ENCODE measurements around the gene NUBPL. TPM values are rescaled to one million over a fixed set of nuclear protein-coding genes. Genes with fewer than 3 reads are reported as not detected.

NUBPL gene
- total and polyA plus RNA-seq, 8 donors, result 10.1 to 19.0 (median 16.9) TPM

DNA sequence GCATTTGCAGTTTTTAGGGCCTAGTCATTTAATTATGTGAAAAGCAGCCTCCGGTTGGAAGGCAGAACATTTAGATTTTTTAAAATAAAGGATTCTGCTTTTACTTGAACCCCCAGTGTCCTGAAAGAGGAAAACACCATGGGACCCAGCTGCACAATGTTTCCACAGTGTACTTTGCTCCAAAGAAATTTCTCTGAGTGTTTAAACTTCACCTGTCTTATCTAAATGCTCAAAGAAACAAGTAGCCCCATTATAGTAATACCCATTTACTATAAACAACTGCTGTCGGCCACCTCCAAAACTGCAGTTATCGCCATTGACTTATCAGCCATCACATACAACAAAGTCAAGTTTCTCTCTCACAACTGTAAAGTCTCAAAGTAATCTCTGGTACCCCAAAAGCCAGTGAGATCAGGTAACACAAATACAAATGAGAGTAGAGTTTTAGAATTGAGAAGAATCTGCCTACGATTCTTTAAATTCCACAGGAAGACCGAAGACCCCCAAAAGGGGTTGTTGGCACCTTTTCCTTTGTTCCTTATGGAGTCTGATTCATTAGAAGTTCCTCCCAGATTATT is 205.2 kb downstream of the NUBPL start:
- H3K9me3 ChIP-seq, result no peaks in the 10 kb centered on the region
- ATAC-seq, result no peak
- H3K27ac ChIP-seq, result no peak overlapping the region
- TF ChIP-seq, protein P1, sequence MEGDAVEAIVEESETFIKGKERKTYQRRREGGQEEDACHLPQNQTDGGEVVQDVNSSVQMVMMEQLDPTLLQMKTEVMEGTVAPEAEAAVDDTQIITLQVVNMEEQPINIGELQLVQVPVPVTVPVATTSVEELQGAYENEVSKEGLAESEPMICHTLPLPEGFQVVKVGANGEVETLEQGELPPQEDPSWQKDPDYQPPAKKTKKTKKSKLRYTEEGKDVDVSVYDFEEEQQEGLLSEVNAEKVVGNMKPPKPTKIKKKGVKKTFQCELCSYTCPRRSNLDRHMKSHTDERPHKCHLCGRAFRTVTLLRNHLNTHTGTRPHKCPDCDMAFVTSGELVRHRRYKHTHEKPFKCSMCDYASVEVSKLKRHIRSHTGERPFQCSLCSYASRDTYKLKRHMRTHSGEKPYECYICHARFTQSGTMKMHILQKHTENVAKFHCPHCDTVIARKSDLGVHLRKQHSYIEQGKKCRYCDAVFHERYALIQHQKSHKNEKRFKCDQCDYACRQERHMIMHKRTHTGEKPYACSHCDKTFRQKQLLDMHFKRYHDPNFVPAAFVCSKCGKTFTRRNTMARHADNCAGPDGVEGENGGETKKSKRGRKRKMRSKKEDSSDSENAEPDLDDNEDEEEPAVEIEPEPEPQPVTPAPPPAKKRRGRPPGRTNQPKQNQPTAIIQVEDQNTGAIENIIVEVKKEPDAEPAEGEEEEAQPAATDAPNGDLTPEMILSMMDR (IDR thresholded peaks at IDR 0.05), result no peak
- H3K27me3 ChIP-seq, result no peaks in the 10 kb centered on the region
- H3K4me3 ChIP-seq, result no peak overlapping the region
- H3K36me3 ChIP-seq, result no peaks in the 10 kb centered on the region
- intact Hi-C loops (cut with DNase I), result no loop called here
- no peaks in the 10 kb centered on the region for H3K4me1 ChIP-seq
- DNase-seq, result no peak

DNA sequence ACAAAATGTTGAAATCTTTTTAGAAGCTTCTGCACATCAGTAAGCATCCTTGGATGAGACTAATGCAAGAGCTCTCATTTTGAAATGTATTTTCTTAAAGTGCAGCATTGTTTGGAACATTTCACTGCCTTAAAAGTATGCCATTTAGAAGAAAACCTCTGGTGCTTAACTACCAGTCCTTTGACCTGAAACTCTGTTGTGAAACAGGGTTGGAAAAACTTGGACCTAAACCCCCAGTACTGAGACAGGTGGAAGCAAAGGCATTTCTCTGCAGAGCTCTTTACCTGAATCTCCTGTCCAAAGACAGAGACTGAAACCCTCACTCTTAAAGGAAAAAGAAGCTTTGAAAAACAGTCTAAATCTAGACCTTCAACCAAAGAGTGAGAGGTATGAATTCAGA is 207.2 kb downstream of the NUBPL start:
- DNase-seq (no peak), ATAC-seq (no peak)
- intact Hi-C loops (cut with DNase I), result no loop called here
- no peaks in the 10 kb centered on the region for H3K4me1 ChIP-seq
- H3K27ac ChIP-seq, result no peak overlapping the region
- TF ChIP-seq, protein P1 (IDR thresholded peaks at IDR 0.05), result no peak
- no peaks in the 10 kb centered on the region for H3K27me3 ChIP-seq
- H3K9me3 ChIP-seq, result no peaks in the 10 kb centered on the region
- H3K36me3 ChIP-seq, result no peaks in the 10 kb centered on the region
- no peak overlapping the region for H3K4me3 ChIP-seq

DNA sequence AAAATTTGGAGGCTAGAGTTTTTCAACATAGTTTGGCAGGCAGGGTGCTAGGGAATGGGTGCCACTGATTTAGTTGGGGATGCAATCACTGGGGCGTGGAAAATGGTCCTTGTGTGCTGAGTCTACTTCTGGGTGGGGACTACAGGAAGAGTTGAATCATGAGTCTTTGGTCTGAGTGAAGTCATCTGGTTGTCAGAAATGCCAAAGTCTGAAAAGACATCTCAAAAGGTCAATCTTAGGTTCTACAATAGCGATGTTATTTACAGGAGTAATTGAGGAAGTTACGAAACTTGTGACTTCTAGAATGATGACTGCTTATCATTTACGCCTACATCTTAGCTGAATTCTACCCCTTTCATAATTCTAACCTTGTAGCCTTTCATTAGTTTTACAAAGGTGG is 209.1 kb downstream of the NUBPL start:
- no peaks in the 10 kb centered on the region for H3K4me1 ChIP-seq
- no peaks in the 10 kb centered on the region for H3K36me3 ChIP-seq
- no peak overlapping the region for H3K27ac ChIP-seq
- TF ChIP-seq, protein P1 (IDR thresholded peaks at IDR 0.05), result no peak
- no peaks in the 10 kb centered on the region for H3K27me3 ChIP-seq
- no peaks in the 10 kb centered on the region for H3K9me3 ChIP-seq
- no peak for DNase-seq
- ATAC-seq, result no peak
- no peak overlapping the region for H3K4me3 ChIP-seq
- intact Hi-C loops (cut with DNase I), result no loop called here

DNA sequence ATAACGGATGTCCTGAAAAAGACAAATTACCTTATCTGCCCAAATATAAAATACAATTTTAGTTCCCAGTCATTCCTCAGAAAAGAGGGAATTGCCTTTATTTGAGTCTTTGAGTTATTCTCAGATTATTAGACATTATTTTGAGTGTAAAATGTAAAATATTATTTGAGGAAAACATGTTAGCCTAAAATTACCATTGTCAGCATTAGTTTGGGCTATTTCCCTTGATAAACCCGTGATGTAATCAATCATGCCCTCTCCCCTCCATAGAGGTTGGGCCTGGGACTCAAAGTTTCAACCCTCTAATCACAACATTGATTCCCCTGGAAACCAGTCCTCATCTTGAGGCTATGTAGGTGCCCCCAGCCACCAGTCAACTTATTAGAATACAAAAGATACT is 213.4 kb downstream of the NUBPL start:
- ATAC-seq, result no peak
- Histone ChIP-seq H3K36me3 (no peaks in the 10 kb centered on the region), H3K9me3 (peaks cover 0 to 4% of the 10 kb centered on the region in 2 donors), H3K27ac (no peak overlapping the region), H3K4me1 (no peaks in the 10 kb centered on the region), H3K4me3 (no peak overlapping the region), H3K27me3 (no peaks in the 10 kb centered on the region)
- intact Hi-C loops (cut with DNase I), result no loop called here
- no peak for DNase-seq
- TF ChIP-seq, protein P1 (IDR thresholded peaks at IDR 0.05), result no peak

DNA sequence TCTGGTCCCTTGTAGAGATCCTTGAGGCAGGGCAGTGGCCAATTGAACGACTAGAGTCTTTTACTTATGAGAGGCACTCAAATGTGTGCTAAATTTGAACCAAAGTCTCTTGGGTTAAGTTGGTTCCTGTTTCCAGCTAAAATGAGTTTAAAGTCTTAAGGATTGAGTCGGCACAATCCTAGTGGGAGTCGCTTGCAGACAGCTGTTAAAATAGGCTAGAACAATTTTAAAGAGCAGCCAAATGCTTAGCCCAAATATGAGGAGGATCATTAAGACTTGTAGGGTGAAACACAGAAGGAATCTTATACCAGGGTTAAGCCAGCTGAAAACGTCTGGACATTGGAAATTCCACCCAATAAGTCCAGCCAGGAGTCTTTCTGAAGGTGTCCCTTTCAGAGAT is 216.1 kb downstream of the NUBPL start:
- H3K27me3 ChIP-seq, result no peaks in the 10 kb centered on the region
- TF ChIP-seq, protein P1 (IDR thresholded peaks at IDR 0.05), result no peak
- peaks cover 0 to 26% of the 10 kb centered on the region in 2 donors for H3K9me3 ChIP-seq
- H3K36me3 ChIP-seq, result no peaks in the 10 kb centered on the region
- H3K4me3 ChIP-seq, result no peak overlapping the region
- no peak overlapping the region for H3K27ac ChIP-seq
- H3K4me1 ChIP-seq, result no peaks in the 10 kb centered on the region
- ATAC-seq, result no peak
- DNase-seq, result no peak
- intact Hi-C loops (cut with DNase I), result no loop called here
